Testis (tissue), 2 donors: ENCODE measurements around the gene GP1BA.

ENCODE experiments used
- CTCF ChIP-seq, 3 experiments: fragments of 450-650 bp in 2 of 3; fragments of 200-600 bp in 1 of 3; sonication (generic) in 1 of 3; IDR thresholded peaks; one replicate each; pipeline ENCODE4 v1.5.1; 2016 to 2019; ENCODE audit warnings: antibody characterized with exemption in 3 of 3, mild to moderate bottlenecking in 2 of 3, moderate library complexity in 1 of 3
- POLR2A ChIP-seq: fragments of 450-650 bp; IDR thresholded peaks from one replicate; pipeline ENCODE4 v1.6.1; 2017; ENCODE audit warnings: antibody characterized with exemption, mild to moderate bottlenecking, moderate library complexity

- TF ChIP-seq CTCF (IDR thresholded peaks at IDR 0.05) (no peak), POLR2A (no peak)
Observed at GRCh38 chr17:4893272-4893671, 38.8 kb upstream of the GP1BA start.
